Retina (tissue), 1 donor: ENCODE results near the gene PPP2R3C.
"Not testable (repeated sequence)": the region's sequence is repeated elsewhere in the genome, so short reads cannot be mapped to it uniquely, and the experiment has no call there.

Experiments
- DNase-seq: peaks from one replicate; pipeline ENCODE4 v3.0.0-alpha.2; 2016

The PPP2R3C gene

DNA sequence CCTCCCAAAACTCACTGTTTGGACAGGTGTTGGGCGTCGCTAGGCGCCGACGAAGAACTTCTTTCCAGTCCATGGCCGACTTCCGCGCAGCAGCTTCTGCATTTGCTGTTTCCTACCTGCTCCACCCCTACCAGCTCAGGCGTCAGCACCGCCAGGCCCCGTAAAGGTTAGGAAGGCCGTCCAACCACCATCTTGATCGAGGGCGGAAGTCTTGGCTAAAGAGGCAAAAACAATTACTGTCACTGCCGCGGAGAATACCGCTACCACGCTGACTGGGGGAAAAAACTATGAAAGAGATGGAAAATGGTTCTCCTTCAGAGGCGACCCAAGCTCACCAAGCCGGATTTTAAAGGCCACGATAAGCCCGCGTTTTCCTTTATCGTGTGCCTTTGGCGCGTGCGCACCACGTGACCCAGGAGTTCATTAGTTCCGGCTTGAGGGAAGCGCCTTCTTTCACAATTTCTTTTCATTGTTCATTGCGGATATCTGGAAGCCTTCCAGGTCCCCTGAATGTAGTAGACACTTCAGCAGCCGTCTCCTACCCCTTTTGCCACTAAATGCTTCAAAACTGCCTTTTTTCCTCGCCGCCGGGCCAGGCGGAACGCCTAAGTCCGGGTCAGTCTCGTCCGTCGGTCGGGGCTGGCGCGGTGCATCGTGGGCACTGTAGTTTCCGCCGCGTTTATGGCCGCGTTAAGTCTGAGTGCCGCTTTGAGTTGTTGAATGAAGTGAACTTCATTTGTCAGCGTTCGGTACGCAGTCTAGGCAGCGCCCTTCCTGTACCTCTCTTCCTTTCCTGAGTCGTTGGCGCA, at the start of gene PPP2R3C, which contains the start of gene PRORP:
PPP2R3C (minus strand) TSS at position 104 of the 809 bp plus-strand sequence; CDS start at position 73, 31 bp downstream.
PRORP (plus strand) TSS at position 666 of the 809 bp plus-strand sequence. CDS start 694 bp downstream, outside the sequence.
- DNase-seq = peak; percentile 99

DNA sequence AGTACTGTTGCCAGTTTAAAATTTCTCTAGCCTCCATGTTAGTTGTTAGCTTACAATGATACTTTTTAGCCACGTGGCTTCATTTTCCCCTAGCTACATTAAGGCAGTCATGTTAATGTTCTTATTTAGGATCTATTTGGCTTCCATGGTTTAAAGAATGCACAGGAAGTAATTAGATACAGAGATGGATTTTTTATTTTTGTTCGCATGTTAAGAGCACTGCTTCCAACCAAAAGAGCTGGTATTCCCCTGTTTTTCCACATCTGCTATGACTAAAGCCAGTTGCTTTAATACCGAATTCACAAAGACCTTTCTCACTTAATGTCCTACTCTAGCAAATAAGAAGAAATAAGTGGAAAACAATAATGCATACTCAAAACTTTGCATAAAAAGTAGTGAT, 45.7 kb upstream of the PPP2R3C start:
- no peak for DNase-seq

DNA sequence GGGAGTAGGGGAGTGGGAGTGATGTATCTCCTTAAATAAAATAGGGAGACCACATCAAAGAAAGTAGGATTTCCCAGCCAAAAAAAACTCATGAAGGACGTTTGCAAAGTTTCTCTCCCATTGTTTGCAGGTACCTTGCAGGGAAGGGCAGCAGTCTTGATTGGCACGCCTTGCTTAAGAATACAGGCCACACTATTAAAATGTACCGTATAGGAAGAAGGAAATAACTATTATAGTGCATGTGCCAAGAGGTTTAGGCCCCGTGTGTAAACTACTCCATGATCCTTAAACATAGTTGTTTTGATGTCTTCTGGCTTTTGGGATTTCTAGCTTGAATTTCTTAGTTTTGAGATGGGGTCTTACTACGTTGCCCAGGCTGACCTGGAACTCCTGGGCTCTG, 43.1 kb upstream of the PPP2R3C start:
- DNase-seq = no peak

DNA sequence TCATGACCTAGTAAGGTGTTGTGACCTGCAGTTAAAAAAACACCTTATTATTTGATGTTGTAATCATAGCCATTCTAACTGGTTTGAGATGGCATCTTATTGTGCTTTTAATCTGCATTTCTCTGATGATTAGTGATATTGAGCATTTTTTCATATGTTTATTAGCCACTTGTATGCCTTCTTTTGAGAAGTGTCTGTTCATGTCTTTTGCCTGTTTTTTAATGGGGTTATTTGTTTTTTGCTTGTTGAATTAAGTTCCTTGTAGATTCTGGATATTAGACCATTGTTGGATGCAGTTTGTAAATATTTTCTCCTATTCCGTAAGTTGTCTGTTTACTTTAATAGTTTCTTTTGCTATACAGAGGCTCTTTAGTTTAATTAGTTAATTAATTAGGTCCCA, 41.6 kb upstream of the PPP2R3C start:
- no peak for DNase-seq

DNA sequence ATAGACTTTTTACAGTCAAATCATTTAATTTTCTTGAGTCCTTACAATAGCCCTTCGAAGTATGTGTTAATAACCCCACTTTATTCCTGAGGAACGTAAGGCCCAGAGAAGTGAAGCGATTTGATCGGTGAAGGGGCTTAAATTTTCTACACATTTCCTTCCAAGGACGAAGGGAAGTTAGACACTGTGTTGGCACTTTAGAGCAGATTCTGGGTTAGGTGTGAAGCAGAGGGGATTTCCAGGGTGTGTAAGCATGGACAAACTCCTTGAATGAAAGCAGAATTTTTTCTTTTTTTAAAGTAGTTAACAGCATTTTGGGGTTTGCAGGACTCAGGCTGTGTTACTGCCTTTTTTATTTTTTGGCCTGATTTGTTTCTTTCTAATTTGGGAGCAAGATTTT, 39.4 kb upstream of the PPP2R3C start:
- no peak for DNase-seq

DNA sequence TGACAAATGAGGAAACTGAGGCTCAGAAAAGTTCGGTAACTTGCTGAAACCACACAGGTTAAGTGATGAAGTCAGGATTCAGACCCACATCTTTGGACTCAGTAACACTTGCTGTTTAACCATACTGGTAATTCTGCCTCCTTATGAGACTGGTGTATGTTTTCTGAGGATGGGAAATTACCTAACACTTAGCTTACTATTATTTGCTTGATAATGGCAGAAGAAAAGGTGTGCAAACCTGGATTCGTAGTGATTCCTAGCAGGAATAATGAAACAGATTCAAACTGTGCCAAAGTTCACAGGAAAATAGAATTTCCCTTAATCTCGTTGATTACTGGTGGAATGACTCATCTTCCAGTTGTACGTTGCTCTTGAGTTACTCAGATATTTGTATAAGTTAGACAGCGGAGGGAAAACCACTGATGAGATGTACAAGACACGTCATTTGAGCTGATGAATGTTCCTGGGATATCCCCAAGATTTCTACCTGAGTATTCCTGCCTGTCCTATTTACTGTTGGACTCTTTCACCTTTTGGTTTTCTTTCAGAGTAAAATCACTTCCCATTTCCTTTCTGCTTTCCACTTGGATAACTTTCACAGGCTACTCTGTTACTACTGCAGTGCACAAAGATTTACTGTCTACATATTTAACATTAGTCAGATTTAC, 38.1 kb upstream of the PPP2R3C start:
- no peak for DNase-seq

DNA sequence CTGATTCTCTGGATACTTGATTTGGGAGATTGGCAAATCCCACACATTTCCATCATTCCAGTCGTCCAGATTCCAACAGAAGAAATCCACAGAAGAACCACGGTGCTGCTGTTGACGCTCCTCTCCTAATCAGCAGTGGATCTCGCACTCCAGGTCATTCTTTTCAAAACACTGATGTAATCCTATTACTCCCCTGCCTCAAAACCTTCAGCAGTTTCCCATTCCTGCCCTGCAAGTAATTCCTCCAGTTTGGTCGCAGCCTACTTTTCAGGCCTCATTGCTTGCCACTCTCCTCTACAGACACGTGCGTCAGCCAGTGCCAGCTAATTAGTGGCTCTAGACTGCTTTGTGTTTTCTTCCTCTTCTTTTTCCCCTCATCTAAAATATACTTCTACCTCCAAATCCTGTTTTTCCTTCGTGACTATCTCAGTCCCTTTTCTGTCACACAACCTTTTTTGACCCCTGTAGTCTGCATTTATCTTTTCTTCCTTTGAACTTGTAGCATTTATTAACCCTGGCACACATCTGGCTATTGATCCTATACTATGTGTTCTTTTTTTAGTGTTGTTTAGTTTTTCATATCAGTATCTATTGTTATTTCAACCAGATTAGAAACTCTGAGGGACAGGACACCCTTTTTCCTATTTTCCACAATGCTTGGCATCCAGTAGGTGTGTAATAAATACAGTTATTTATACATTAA, 37.3 kb upstream of the PPP2R3C start:
- DNase-seq = no peak

DNA sequence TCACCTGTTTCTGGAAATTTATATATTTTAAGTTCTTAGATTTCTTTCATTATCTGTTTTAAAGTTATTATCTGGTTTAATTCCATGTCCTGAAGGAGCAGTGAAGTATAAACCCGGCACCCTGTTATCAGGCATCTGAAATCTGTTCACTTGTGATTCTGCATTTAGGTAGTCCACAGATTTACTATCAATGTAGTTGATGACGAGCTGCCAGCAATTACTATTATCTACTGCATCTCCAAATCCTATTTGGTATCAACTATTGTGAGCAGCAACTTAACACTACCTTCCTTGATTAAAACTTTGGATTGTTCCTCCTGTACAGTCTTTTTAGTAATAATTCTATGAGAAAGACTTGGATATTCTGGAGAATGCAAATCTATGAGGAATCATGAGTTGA, 36.7 kb upstream of the PPP2R3C start:
- no peak for DNase-seq

DNA sequence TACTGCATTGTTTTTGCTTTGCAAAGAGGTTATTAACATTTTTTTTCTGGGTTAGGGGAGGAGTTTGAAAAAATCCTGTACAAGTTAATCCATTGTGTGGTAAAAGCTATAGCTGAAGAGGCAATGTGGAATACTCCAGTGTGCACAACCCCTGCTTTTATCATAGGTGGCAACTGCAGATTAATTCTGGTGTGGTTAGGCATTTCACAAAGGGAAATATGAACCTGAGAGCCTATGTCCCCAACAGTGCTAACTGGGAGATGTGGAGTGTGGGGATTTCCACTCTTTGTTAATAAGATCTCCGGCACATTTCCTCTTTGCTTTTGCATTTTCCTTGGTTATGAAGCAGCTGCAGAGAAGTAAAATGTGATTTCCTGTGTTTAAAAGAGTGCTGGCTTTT, 34.2 kb upstream of the PPP2R3C start:
- no peak for DNase-seq

DNA sequence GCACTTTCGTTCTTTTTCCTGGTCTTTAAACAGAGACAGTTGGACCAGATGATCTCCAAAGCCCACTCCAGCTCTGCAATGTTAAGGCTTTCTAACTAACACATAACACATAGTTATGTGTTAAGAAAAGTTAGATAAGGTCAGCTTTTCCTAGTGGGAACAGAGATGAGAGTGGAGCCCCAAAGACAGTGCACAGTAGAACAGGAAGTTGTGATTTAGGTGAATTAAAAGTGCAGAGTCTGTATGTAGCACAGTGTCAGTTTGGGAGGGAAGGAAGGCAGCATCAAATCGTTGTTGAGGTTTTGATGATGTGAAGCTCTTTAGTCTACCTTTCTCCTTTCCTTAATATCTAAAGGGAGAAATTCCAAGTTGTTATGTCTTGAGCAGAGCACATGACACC, 32.2 kb upstream of the PPP2R3C start:
- no peak for DNase-seq

DNA sequence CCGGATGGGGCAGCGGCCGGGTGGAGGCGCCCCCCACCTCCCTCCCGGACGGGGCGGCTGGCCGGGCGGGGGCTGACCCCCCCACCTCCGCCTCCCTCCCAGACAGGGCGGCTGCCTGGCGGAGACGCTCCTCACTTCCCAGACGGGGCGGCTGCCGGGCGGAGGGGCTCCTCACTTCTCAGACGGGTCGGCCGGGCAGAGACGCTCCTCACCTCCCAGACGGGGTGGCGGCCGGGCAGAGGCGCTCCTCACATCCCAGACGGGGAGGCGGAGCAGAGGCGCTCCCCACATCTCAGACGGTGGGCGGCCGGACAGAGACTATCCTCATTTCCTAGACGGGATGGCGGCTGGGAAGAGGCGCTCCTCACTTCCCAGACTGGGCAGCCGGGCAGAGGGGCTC, 30.7 kb upstream of the PPP2R3C start:
- not testable (repeated sequence) for DNase-seq

DNA sequence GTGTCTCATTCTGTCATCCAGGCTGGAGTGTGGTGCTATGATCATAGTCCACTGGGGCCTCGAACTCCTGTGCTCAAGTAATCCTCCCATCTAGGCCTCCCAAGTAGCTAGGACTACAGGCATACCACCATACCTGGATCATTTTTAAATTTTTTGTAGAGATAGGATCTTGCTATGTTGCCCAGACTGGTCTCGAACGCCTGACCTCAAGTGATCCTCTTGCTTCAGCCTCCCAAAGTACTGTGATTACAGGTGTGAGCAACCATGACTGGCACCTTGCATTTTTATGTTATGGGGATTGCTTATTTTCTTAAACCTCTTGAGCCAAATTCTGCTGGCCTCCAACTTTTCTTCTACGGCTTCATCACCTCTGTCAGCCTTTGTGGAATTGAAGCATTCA, 27.4 kb upstream of the PPP2R3C start:
- no peak for DNase-seq

DNA sequence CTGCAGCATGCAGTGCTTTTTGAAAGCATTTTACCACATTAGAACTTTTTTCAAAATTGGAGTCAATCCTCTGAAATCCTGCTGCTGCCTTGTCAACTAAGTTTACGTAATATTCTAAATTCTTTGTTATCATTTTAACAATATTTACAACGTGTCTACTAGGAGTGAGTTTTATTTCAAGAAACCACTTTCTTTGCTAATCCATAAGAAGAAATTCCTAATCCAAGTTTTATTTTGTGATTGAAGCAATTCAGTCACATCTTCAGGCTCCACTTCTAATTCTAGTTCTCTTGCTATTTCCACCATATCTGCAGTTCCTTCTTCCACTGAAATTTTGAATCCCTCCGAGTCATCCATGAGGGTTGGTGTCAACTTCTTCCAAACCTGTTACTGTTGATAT, 25.9 kb upstream of the PPP2R3C start:
- no peak for DNase-seq

DNA sequence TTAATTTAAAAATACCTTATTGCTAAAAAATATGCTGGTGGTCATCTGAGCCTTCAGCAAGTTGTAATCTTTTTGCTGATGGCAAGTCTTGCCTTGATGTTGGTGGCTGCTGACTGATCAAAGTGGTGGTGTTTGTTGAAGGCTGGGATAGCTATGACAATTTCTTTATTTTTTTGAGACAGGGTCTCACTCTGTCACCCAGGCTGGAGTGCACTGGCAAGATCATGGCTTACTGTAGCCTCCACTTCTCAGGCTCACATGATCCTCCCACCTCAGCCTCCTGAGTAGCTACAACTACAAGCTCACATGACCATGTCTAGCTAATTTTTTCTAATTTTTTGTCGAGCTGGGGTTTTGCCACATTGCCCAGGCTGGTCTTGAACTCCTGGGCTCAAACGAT, 25.4 kb upstream of the PPP2R3C start:
- DNase-seq = no peak

DNA sequence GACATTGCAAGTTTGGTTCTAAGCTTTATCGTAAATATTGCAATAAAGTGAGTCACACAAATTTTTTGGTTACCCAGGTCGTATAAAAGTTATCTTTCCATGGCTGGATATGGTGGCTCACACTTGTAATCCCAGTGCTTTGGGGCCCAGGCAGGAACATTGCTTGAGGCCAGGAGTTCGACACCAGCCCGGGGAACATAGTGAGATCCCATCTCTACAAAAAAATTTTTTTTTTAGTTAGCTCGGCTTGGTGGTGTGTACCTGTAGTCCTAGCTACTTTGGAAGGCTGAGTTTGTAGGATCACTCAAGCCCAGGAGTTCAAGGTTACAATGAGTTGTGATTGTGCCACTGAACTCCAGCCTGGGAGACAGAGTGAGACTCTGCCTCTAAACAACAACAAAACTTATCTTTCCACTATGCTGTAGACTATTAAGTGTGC, 24.9 kb upstream of the PPP2R3C start:
- no peak for DNase-seq

DNA sequence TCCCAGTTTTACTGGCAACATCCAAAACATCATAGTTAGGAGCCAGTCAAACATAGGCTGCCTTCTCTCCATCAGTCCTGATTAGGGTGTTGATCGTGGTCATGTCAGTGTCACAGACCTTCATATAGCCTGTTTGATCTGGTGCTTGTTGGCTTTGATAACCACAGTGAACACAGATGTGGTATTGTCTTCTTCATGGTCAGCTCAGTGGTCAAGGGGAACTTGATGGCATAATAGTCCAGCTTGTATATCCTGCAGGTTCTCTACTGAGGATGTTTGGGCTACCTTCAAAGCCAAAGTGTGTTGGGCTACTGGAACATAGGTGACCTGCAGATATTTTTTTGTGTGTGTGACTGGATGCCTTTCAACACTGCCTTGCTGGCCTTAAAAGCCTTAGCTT, 22.2 kb upstream of the PPP2R3C start:
- DNase-seq = no peak

DNA sequence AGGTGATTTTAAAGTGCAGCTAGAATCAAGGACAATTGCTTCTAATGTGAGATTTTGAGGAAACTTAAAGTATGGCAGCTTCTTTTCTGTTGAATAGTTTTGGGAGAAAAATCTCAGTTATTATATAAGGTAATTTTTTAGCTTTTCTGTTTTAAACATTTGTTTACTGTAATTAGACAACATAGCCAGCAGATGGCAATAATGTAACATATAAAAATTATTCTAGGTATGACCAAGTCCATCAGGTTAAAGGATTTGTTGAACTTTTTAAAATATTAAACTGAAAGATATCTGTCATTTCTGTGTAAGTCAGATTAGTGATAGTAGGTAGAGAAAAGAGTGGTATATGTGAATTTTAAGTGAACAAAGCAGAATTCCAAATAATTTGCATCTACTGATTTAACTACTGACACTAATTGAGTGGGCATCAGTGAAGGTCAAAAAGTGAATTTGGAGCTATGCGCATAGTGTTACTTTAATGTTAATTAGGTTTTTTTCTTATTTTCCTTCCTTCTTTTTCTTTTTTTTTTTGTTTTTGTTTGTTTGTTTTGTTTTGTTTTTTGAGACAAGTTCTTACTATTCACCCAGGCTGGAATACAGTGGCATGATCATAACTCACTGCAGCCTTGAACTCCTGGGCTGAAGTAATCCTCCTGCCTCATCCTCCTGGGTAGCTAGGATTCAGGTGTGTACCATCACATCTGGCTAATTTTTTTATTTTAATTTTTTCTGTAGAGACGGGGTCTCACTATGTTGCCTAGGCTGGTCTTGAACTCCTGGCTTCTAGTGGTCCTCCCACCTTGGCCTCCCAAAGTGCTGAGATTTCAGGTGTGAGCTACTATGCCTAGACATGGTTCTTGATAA, 19.2 kb upstream of the PPP2R3C start:
- no peak for DNase-seq

DNA sequence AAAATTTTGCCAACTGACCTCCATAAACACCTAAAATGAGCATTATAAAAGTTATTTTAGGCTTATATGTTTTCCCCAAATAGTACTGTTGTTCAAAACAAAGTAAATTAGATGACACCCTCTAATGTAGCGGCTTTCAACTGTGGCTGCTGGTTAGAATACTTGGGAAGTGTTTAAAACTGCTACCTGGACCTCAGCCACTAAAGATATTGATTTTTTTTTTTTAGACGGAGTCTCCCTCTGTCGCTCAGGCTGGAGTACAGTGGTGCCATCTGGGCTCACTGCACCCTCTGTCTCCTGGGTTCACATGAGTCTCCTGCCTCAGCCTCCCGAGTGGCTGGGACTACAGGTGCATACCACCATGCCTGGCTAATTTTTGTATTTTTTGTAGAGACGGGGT, 16.8 kb upstream of the PPP2R3C start:
- DNase-seq = no peak

DNA sequence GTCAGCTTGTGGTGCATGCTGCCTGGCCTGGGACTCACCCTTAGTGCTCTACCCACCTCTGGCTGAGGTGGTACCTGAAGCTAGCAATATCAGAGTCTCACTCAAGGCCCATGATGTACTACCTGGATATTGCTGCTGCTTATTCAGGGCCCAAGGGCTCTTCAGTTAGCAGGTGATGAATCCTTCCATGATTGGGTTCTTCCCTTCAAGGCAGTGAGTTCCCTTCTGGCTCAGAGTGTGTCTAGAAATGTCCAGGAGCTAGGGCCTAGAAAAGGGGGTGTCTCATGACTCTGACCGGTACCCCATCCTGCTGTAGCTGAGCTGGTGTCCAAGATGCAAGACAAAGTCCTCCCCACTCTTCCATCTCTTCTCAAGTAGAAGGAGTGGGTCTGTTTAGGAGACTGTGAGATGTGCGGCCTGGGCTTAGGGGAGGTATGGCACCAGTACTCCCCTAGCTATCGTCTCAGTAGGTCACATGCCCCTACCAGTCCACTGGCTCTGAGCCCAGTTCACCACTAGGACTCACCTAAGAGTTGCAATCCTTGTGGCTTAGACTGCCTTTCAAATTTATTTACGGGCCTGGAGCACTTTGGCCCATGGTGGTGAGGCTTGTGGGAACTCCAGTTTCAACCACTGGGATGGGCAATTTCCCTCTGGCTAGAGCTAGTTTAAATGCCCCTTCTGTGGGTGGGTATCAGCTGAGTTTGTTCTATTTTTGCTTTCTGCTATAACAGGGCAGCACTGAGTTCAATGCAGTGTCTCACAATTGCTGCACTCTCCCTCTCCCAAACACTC, 12.7 kb upstream of the PPP2R3C start:
- DNase-seq = no peak

DNA sequence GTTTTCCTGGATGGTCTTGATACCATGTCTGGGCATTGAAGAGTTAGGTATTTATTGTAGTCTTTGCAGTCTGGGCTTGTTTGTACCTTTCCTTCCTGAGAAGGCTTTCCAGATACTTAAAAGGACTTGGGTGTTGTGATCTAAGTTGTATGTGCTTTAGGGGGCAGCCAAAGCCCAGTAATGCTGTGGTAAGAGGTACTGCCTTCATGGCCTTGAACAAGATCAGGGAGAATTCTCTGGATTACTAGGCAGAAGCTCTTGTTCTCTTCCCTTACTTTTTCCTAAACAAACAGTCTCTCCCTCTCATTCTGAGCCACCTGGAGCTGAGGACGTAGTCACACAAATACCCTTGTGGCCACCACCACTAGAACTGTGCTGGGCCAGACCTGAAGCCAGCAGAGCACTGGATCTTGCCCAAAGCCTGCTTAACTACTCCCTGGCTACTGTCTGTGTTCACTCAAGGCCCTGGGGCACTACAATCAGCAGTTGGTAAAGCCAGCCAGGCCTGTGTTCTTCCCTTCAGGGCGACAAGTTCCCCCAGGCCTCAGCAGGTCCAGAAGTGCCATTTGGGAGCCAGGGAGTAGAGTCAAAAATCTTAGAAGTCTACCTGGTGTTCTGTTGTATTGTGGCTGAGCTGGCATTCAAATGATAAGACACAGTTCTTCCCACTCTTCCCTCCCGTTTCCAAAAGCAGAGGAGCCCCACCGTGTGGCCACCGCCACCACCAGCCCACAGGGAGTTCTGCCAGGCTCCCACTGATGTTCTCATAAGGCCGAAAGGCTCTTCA, 11.9 kb upstream of the PPP2R3C start:
- no peak for DNase-seq

DNA sequence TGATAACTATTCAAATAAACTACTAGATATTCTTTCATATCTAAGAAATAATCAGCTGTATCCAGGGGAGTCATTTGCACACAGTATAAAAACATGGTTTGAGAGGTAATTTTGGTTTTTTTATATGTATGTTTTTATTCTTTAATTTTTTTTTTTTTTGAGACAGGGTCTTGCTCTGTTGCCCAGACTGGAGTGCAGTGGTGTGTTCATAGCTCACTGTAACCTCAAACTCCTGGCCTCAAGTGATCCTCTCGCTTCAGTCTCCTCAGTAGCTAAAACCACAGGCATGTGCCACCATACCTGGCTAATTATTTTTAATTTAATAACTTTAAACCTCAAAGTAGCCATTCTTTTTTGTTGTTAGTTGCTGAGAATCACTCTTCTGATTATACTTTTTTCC, 2.3 kb upstream of the PPP2R3C start:
- DNase-seq = no peak
